LNCAP (cell line): ENCODE data around the gene PHACTR1.

Source experiments
- CTCF ChIP-seq: fragments of 450-650 bp; IDR thresholded peaks from 2 replicates; pipeline ENCODE4 v1.5.1; 2017; ENCODE audit warnings: mild to moderate bottlenecking

PHACTR1 gene

GRCh38 chr6:12968839-12969558, 252.4 kb downstream of the PHACTR1 start:
- TF ChIP-seq CTCF, result no peak

- TF ChIP-seq CTCF, result no peak
These were observed 253.4 kb downstream of the PHACTR1 start for GRCh38 chr6:12969966-12970365.

GRCh38 chr6:12973386-12973785, 256.8 kb downstream of the PHACTR1 start:
- no peak for TF ChIP-seq CTCF

GRCh38 chr6:12974551-12974950, 258.0 kb downstream of the PHACTR1 start:
- no peak for TF ChIP-seq CTCF

GRCh38 chr6:12976366-12976765, 259.8 kb downstream of the PHACTR1 start:
- TF ChIP-seq CTCF, result no peak

GRCh38 chr6:12977206-12977605, 260.6 kb downstream of the PHACTR1 start:
- TF ChIP-seq CTCF, result no peak

GRCh38 chr6:12977806-12978205, 261.2 kb downstream of the PHACTR1 start:
- TF ChIP-seq CTCF, result no peak

GRCh38 chr6:12980741-12981140, 264.2 kb downstream of the PHACTR1 start:
- TF ChIP-seq CTCF, result no peak
